ENCODE results near the gene ADIRF. TPM values are rescaled to one million over a fixed set of nuclear protein-coding genes. Genes with fewer than 3 reads are reported as not detected.

Gene ADIRF
- total RNA-seq, 1 donor from 2014 or later = not detected

GRCh38 chr10:86962136-86962980, 5.9 kb upstream of the ADIRF start:
- Mint-ChIP-seq H3K9me3 (ENCODE audit: unreplicated experiment) (no peaks in the 10 kb centered on the region), H3K4me1 (ENCODE audit: unreplicated experiment) (peaks cover 40% of the 10 kb centered on the region), H3K36me3 (ENCODE audit: low read depth, unreplicated experiment) (peaks cover 4% of the 10 kb centered on the region), H3K4me3 (ENCODE audit: unreplicated experiment) (no peak overlapping the region), H3K27ac (ENCODE audit: unreplicated experiment) (no peak overlapping the region), H3K27me3 (ENCODE audit: unreplicated experiment) (peaks cover 11% of the 10 kb centered on the region)
- DNase-seq (ENCODE audit: low spot score) = no peak
- no peak for TF ChIP-seq CTCF (IDR thresholded peaks at IDR 0.05; ENCODE audit: unreplicated experiment)

GRCh38 chr10:86962981-86963310, 5.3 kb upstream of the ADIRF start:
- Mint-ChIP-seq H3K4me3 (ENCODE audit: unreplicated experiment) (no peak overlapping the region), H3K4me1 (ENCODE audit: unreplicated experiment) (peaks cover 41% of the 10 kb centered on the region), H3K27me3 (ENCODE audit: unreplicated experiment) (peaks cover 10% of the 10 kb centered on the region), H3K36me3 (ENCODE audit: low read depth, unreplicated experiment) (peaks cover 4% of the 10 kb centered on the region), H3K27ac (ENCODE audit: unreplicated experiment) (no peak overlapping the region), H3K9me3 (ENCODE audit: unreplicated experiment) (no peaks in the 10 kb centered on the region)
- no peak for TF ChIP-seq CTCF (IDR thresholded peaks at IDR 0.05; ENCODE audit: unreplicated experiment)
- no peak for DNase-seq (ENCODE audit: low spot score)

GRCh38 chr10:86963341-86963919, 4.9 kb upstream of the ADIRF start:
- DNase-seq (ENCODE audit: low spot score) = no peak
- H3K27me3 Mint-ChIP-seq (ENCODE audit: unreplicated experiment) = peaks cover 10% of the 10 kb centered on the region
- no peak overlapping the region for H3K4me3 Mint-ChIP-seq (ENCODE audit: unreplicated experiment)
- no peak for TF ChIP-seq CTCF (IDR thresholded peaks at IDR 0.05; ENCODE audit: unreplicated experiment)
- peaks cover 40% of the 10 kb centered on the region for H3K4me1 Mint-ChIP-seq (ENCODE audit: unreplicated experiment)
- no peaks in the 10 kb centered on the region for H3K9me3 Mint-ChIP-seq (ENCODE audit: unreplicated experiment)
- H3K36me3 Mint-ChIP-seq (ENCODE audit: low read depth, unreplicated experiment) = peaks cover 4% of the 10 kb centered on the region
- H3K27ac Mint-ChIP-seq (ENCODE audit: unreplicated experiment) = no peak overlapping the region

- DNase-seq (ENCODE audit: low spot score) = no peak
- Mint-ChIP-seq H3K9me3 (ENCODE audit: unreplicated experiment) (no peaks in the 10 kb centered on the region), H3K27me3 (ENCODE audit: unreplicated experiment) (peaks cover 10% of the 10 kb centered on the region), H3K4me3 (ENCODE audit: unreplicated experiment) (no peak overlapping the region), H3K36me3 (ENCODE audit: low read depth, unreplicated experiment) (peaks cover 4% of the 10 kb centered on the region), H3K27ac (ENCODE audit: unreplicated experiment) (no peak overlapping the region), H3K4me1 (ENCODE audit: unreplicated experiment) (peaks cover 33% of the 10 kb centered on the region)
- no peak for TF ChIP-seq CTCF (IDR thresholded peaks at IDR 0.05; ENCODE audit: unreplicated experiment)
These were observed 4.0 kb upstream of the ADIRF start for GRCh38 chr10:86964061-86964846.
